ENCODE measurements around the gene ADPRH.

DNA sequence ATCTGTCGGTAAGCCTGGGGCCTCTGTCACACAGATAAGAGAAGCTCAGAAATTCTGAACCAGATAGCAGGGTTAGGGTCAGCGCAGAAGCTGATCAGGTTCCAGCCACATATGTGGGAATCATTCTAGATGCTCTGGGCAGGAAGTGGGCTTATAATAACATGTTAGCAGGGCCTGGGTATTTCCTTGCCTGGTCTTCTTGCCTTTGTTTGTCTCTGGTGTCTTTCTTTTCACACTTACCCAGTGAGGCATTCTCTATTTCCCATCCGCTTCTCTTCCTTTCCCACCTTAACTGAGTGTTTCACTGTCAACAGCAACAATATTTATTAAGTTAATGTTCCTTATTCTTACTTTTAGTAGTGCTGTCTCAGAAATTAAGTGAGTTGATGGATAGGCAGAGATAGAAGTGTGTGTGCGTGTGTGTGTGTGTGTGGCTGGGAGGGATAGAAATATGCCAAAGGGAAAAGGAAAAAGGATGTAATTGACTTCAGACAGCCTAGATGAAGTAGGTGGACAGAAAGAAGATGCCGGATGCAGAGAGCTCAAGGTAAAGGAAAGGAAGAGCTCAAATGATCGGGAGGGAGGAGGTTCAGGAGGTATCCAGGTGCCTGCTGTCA is 20.4 kb downstream of the ADPRH start:
- TF ChIP-seq JUND (IDR thresholded peaks at IDR 0.05) (no peak), RAD21 (IDR thresholded peaks at IDR 0.05; ENCODE audit: low read depth) (no peak), TCF7L2 (IDR thresholded peaks at IDR 0.05; ENCODE audit: borderline replicate concordance, extremely low read depth, insufficient read depth, insufficient read length) (no peak)
- TF ChIP-seq, protein P1, sequence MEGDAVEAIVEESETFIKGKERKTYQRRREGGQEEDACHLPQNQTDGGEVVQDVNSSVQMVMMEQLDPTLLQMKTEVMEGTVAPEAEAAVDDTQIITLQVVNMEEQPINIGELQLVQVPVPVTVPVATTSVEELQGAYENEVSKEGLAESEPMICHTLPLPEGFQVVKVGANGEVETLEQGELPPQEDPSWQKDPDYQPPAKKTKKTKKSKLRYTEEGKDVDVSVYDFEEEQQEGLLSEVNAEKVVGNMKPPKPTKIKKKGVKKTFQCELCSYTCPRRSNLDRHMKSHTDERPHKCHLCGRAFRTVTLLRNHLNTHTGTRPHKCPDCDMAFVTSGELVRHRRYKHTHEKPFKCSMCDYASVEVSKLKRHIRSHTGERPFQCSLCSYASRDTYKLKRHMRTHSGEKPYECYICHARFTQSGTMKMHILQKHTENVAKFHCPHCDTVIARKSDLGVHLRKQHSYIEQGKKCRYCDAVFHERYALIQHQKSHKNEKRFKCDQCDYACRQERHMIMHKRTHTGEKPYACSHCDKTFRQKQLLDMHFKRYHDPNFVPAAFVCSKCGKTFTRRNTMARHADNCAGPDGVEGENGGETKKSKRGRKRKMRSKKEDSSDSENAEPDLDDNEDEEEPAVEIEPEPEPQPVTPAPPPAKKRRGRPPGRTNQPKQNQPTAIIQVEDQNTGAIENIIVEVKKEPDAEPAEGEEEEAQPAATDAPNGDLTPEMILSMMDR (IDR thresholded peaks at IDR 0.05 in 2 of 3, conservative IDR thresholded peaks at IDR 0.05 in 1 of 3; ENCODE audit: borderline replicate concordance in 1 of 3, insufficient read depth in 1 of 3, low read depth in 2 of 3, low read length in 2 of 3): no peak

Data from HCT116 (cell line).